ENCODE data around the gene EMB. TPM values are rescaled to one million over a fixed set of nuclear protein-coding genes. Genes with fewer than 3 reads are reported as not detected.
"Not testable (repeated sequence)": the region's sequence is repeated elsewhere in the genome, so short reads cannot be mapped to it uniquely, and the experiment has no call there.

The EMB gene
- polyA plus RNA-seq, 4 donors: 19.1 to 86.1 (median 43.1) TPM

GRCh38 chr5:50439221-50439620 is 1.9 kb downstream of the EMB start:
- FAIRE-seq (no peak), DNase-seq (peak; percentile 4 to 54)
- H3K27ac ChIP-seq (ENCODE audit: low read depth in 1 of 3, low read length in 2 of 3): peak overlapping the region in 1 of 3 donors; percentile 95
- H3K4me1 ChIP-seq (ENCODE audit: control insufficient read depth in 3 of 3, insufficient read depth in 2 of 3, low read depth in 1 of 3, low read length in 2 of 3): peaks cover 0 to 3% (median 0%) of the 10 kb centered on the region in 3 donors
- no peaks in the 10 kb centered on the region for H3K36me3 ChIP-seq (ENCODE audit: control insufficient read depth in 3 of 3, insufficient read depth in 2 of 3, low read depth in 1 of 3, low read length in 3 of 3)
- H3K4me3 ChIP-seq (ENCODE audit: low read depth in 1 of 3, low read length in 3 of 3): no peak overlapping the region
- WGBS, 3 donors: 53 to 54% (median 54%) methylated on average over 3 of the region's 3 CpGs
- no peaks in the 10 kb centered on the region for H3K27me3 ChIP-seq (ENCODE audit: control insufficient read depth in 3 of 3, insufficient read depth in 3 of 3, low read length in 3 of 3)
- H3K9me3 ChIP-seq (ENCODE audit: control insufficient read depth in 2 of 2, insufficient read depth in 1 of 2, low read depth in 1 of 2, low read length in 1 of 2): no peaks in the 10 kb centered on the region

- not testable (repeated sequence) for H3K4me3 ChIP-seq (ENCODE audit: low read depth in 1 of 3, low read length in 3 of 3); H3K27me3 ChIP-seq (ENCODE audit: control insufficient read depth in 3 of 3, insufficient read depth in 3 of 3, low read length in 3 of 3); H3K36me3 ChIP-seq (ENCODE audit: control insufficient read depth in 3 of 3, insufficient read depth in 2 of 3, low read depth in 1 of 3, low read length in 3 of 3); H3K9me3 ChIP-seq (ENCODE audit: control insufficient read depth in 2 of 2, insufficient read depth in 1 of 2, low read depth in 1 of 2, low read length in 1 of 2); FAIRE-seq; H3K4me1 ChIP-seq (ENCODE audit: control insufficient read depth in 3 of 3, insufficient read depth in 2 of 3, low read depth in 1 of 3, low read length in 2 of 3); H3K27ac ChIP-seq (ENCODE audit: low read depth in 1 of 3, low read length in 2 of 3)
- peak; percentile 15 to 81 for DNase-seq
- WGBS, 3 donors: 10 to 55% (median 28%) methylated on average over 2 of the region's 3 CpGs
Observed at GRCh38 chr5:50438060-50438459, 3.0 kb downstream of the EMB start.

GRCh38 chr5:50435168-50435567 is 5.9 kb downstream of the EMB start:
- 64 to 83% (median 77%) methylated on average over 3 of the region's 3 CpGs for WGBS, 3 donors
- Histone ChIP-seq H3K27me3 (ENCODE audit: control insufficient read depth in 3 of 3, insufficient read depth in 3 of 3, low read length in 3 of 3) (no peaks in the 10 kb centered on the region), H3K9me3 (ENCODE audit: control insufficient read depth in 2 of 2, insufficient read depth in 1 of 2, low read depth in 1 of 2, low read length in 1 of 2) (no peaks in the 10 kb centered on the region), H3K4me3 (ENCODE audit: low read depth in 1 of 3, low read length in 3 of 3) (no peak overlapping the region), H3K27ac (ENCODE audit: low read depth in 1 of 3, low read length in 2 of 3) (no peak overlapping the region), H3K4me1 (ENCODE audit: control insufficient read depth in 3 of 3, insufficient read depth in 2 of 3, low read depth in 1 of 3, low read length in 2 of 3) (peaks cover 0 to 2% (median 0%) of the 10 kb centered on the region in 3 donors), H3K36me3 (ENCODE audit: control insufficient read depth in 3 of 3, insufficient read depth in 2 of 3, low read depth in 1 of 3, low read length in 3 of 3) (no peaks in the 10 kb centered on the region)
- DNase-seq (no peak), FAIRE-seq (no peak)

- DNase-seq: peak in 1 of 2 donors; percentile 19
- not testable (repeated sequence) for H3K27ac ChIP-seq (ENCODE audit: low read depth in 1 of 3, low read length in 2 of 3); H3K27me3 ChIP-seq (ENCODE audit: control insufficient read depth in 3 of 3, insufficient read depth in 3 of 3, low read length in 3 of 3); FAIRE-seq; H3K4me3 ChIP-seq (ENCODE audit: low read depth in 1 of 3, low read length in 3 of 3); H3K9me3 ChIP-seq (ENCODE audit: control insufficient read depth in 2 of 2, insufficient read depth in 1 of 2, low read depth in 1 of 2, low read length in 1 of 2); H3K4me1 ChIP-seq (ENCODE audit: control insufficient read depth in 3 of 3, insufficient read depth in 2 of 3, low read depth in 1 of 3, low read length in 2 of 3); H3K36me3 ChIP-seq (ENCODE audit: control insufficient read depth in 3 of 3, insufficient read depth in 2 of 3, low read depth in 1 of 3, low read length in 3 of 3)
- WGBS, 3 donors: 33 to 54% (median 46%) methylated on average over 3 of the region's 3 CpGs
Observed at GRCh38 chr5:50431133-50431904, 9.8 kb downstream of the EMB start.

- FAIRE-seq: not testable (repeated sequence)
Observed at GRCh38 chr5:50423100-50423799, 17.8 kb downstream of the EMB start.

GRCh38 chr5:50421184-50421950 is 19.7 kb downstream of the EMB start:
- not testable (repeated sequence) for H3K36me3 ChIP-seq (ENCODE audit: control insufficient read depth in 3 of 3, insufficient read depth in 2 of 3, low read depth in 1 of 3, low read length in 3 of 3); H3K4me3 ChIP-seq (ENCODE audit: low read depth in 1 of 3, low read length in 3 of 3); H3K4me1 ChIP-seq (ENCODE audit: control insufficient read depth in 3 of 3, insufficient read depth in 2 of 3, low read depth in 1 of 3, low read length in 2 of 3); H3K27me3 ChIP-seq (ENCODE audit: control insufficient read depth in 3 of 3, insufficient read depth in 3 of 3, low read length in 3 of 3); DNase-seq; H3K9me3 ChIP-seq (ENCODE audit: control insufficient read depth in 2 of 2, insufficient read depth in 1 of 2, low read depth in 1 of 2, low read length in 1 of 2); FAIRE-seq; H3K27ac ChIP-seq (ENCODE audit: low read depth in 1 of 3, low read length in 2 of 3)
- WGBS, 3 donors: 76 to 86% (median 82%) methylated on average over 6 of the region's 7 CpGs

More at GRCh38 chr5:50423100-50423799, 17.8 kb downstream of the EMB start:
- H3K4me3 ChIP-seq (ENCODE audit: low read depth in 1 of 3, low read length in 3 of 3); H3K9me3 ChIP-seq (ENCODE audit: control insufficient read depth in 2 of 2, insufficient read depth in 1 of 2, low read depth in 1 of 2, low read length in 1 of 2); H3K4me1 ChIP-seq (ENCODE audit: control insufficient read depth in 3 of 3, insufficient read depth in 2 of 3, low read depth in 1 of 3, low read length in 2 of 3); H3K36me3 ChIP-seq (ENCODE audit: control insufficient read depth in 3 of 3, insufficient read depth in 2 of 3, low read depth in 1 of 3, low read length in 3 of 3); H3K27me3 ChIP-seq (ENCODE audit: control insufficient read depth in 3 of 3, insufficient read depth in 3 of 3, low read length in 3 of 3); DNase-seq; H3K27ac ChIP-seq (ENCODE audit: low read depth in 1 of 3, low read length in 2 of 3): not testable (repeated sequence)
- 73 to 90% (median 87%) methylated on average over 3 of the region's 3 CpGs for WGBS, 3 donors

- no peak for FAIRE-seq
- H3K9me3 ChIP-seq (ENCODE audit: control insufficient read depth in 2 of 2, insufficient read depth in 1 of 2, low read depth in 1 of 2, low read length in 1 of 2): no peaks in the 10 kb centered on the region
- H3K36me3 ChIP-seq (ENCODE audit: control insufficient read depth in 3 of 3, insufficient read depth in 2 of 3, low read depth in 1 of 3, low read length in 3 of 3): no peaks in the 10 kb centered on the region
- 58 to 68% (median 58%) methylated on average over 5 of the region's 5 CpGs for WGBS, 3 donors
- H3K27ac ChIP-seq (ENCODE audit: low read depth in 1 of 3, low read length in 2 of 3): peak overlapping the region in 1 of 3 donors; percentile 36
- no peak overlapping the region for H3K4me3 ChIP-seq (ENCODE audit: low read depth in 1 of 3, low read length in 3 of 3)
- no peaks in the 10 kb centered on the region for H3K27me3 ChIP-seq (ENCODE audit: control insufficient read depth in 3 of 3, insufficient read depth in 3 of 3, low read length in 3 of 3)
- no peaks in the 10 kb centered on the region for H3K4me1 ChIP-seq (ENCODE audit: control insufficient read depth in 3 of 3, insufficient read depth in 2 of 3, low read depth in 1 of 3, low read length in 2 of 3)
- peak in 1 of 2 donors; percentile 39 for DNase-seq
Observed at GRCh38 chr5:50420343-50420935, 20.6 kb downstream of the EMB start.

- FAIRE-seq; H3K36me3 ChIP-seq (ENCODE audit: control insufficient read depth in 3 of 3, insufficient read depth in 2 of 3, low read depth in 1 of 3, low read length in 3 of 3); H3K4me1 ChIP-seq (ENCODE audit: control insufficient read depth in 3 of 3, insufficient read depth in 2 of 3, low read depth in 1 of 3, low read length in 2 of 3); H3K9me3 ChIP-seq (ENCODE audit: control insufficient read depth in 2 of 2, insufficient read depth in 1 of 2, low read depth in 1 of 2, low read length in 1 of 2); H3K27ac ChIP-seq (ENCODE audit: low read depth in 1 of 3, low read length in 2 of 3); H3K27me3 ChIP-seq (ENCODE audit: control insufficient read depth in 3 of 3, insufficient read depth in 3 of 3, low read length in 3 of 3); DNase-seq; H3K4me3 ChIP-seq (ENCODE audit: low read depth in 1 of 3, low read length in 3 of 3): not testable (repeated sequence)
- WGBS, 3 donors: 91 to 98% (median 93%) methylated on average over 6 of the region's 6 CpGs
Observed at GRCh38 chr5:50419656-50420055, 21.4 kb downstream of the EMB start.

All from small intestine (tissue), 7 donors.